ENCODE measurements around the gene PCYT1A. TPM values are rescaled to one million over a fixed set of nuclear protein-coding genes. Genes with fewer than 3 reads are reported as not detected.

Gene PCYT1A
- total RNA-seq, 1 donor from 2014 or later: 97.9 TPM

- DNase-seq (ENCODE audit: low spot score): no peak
Observed at GRCh38 chr3:196238612-196239560, 48.6 kb downstream of the PCYT1A start.

GRCh38 chr3:196237203-196237602 is 50.3 kb downstream of the PCYT1A start:
- no peak for DNase-seq (ENCODE audit: low spot score)

- no peak for DNase-seq (ENCODE audit: low spot score)
Observed at GRCh38 chr3:196236223-196236622, 51.3 kb downstream of the PCYT1A start.

GRCh38 chr3:196235452-196236122 is 51.9 kb downstream of the PCYT1A start:
- DNase-seq (ENCODE audit: low spot score): no peak

- no peak for DNase-seq (ENCODE audit: low spot score)
Observed at GRCh38 chr3:196232882-196233251, 54.7 kb downstream of the PCYT1A start.

- peak; percentile 60 for DNase-seq (ENCODE audit: low spot score)
Observed at GRCh38 chr3:196232154-196232881, 55.2 kb downstream of the PCYT1A start.

GRCh38 chr3:196227629-196228493 is 59.7 kb downstream of the PCYT1A start:
- peak; percentile 85 for DNase-seq (ENCODE audit: low spot score)

- DNase-seq (ENCODE audit: low spot score): peak; percentile 88
Observed at GRCh38 chr3:196227121-196227561, 60.4 kb downstream of the PCYT1A start.

- DNase-seq (ENCODE audit: low spot score): no peak
Observed at GRCh38 chr3:196225763-196226364, 61.7 kb downstream of the PCYT1A start.

- DNase-seq (ENCODE audit: low spot score): no peak
Observed at GRCh38 chr3:196225086-196225485, 62.4 kb downstream of the PCYT1A start.

GRCh38 chr3:196222876-196223595 is 64.5 kb downstream of the PCYT1A start:
- DNase-seq (ENCODE audit: low spot score): no peak

GRCh38 chr3:196220991-196221390 is 66.5 kb downstream of the PCYT1A start:
- DNase-seq (ENCODE audit: low spot score): no peak

- DNase-seq (ENCODE audit: low spot score): no peak
Observed at GRCh38 chr3:196220587-196220986, 66.9 kb downstream of the PCYT1A start.

- DNase-seq (ENCODE audit: low spot score): no peak
Observed at GRCh38 chr3:196219970-196220311, 67.6 kb downstream of the PCYT1A start.

GRCh38 chr3:196219194-196219969 is 68.1 kb downstream of the PCYT1A start:
- DNase-seq (ENCODE audit: low spot score): no peak

- DNase-seq (ENCODE audit: low spot score): no peak
Observed at GRCh38 chr3:196218155-196218712, 69.3 kb downstream of the PCYT1A start.

- no peak for DNase-seq (ENCODE audit: low spot score)
Observed at GRCh38 chr3:196217307-196218154, 70.0 kb downstream of the PCYT1A start.

Measured in mesenteric fat pad (tissue), 1 donor.